Caco-2 (cell line): ENCODE data around the gene SUGT1. TPM values are rescaled to one million over a fixed set of nuclear protein-coding genes. Genes with fewer than 3 reads are reported as not detected.

Experiments used
- BruUV-seq: library from RNA; stranded (reverse); fragments of 400-500 nt; replicated peaks from 2 replicates; lab custom pipeline; 2021; lab: Mats Ljungman, UMichigan
- CTCF ChIA-PET: fragments of 300-600 bp; sonication (Branson Sonifier 250); formaldehyde crosslinking; loops from one replicate; lab custom pipeline; 2022; ENCODE audit warnings: antibody characterized with exemption; lab: Charles Lee
- POLR2A ChIA-PET: fragments of 300-600 bp; sonication (Branson Sonifier 250); formaldehyde crosslinking; loops from one replicate; lab custom pipeline; 2022; ENCODE audit warnings: antibody characterized with exemption; lab: Charles Lee
- DNase-seq, 2 experiments: peaks; one replicate each; pipeline versions ENCODE4 v3.0.0 to v3.0.0-alpha.2; 2020 to 2022
- H3K27me3 ChIP-seq: replicated peaks from 2 replicates; pipeline ENCODE4 v1.6.0; 2011; ENCODE audit warnings: low read length; ENCODE audit not compliant: control insufficient read depth, insufficient read depth
- H3K36me3 ChIP-seq: 2 replicates; pipeline ENCODE4 v1.5.1; 2011; ENCODE audit warnings: low read length; ENCODE audit not compliant: control insufficient read depth, insufficient read depth
- H3K4me1 ChIP-seq: fragments of 250-450 bp; sonication (Bioruptor Pico); 2 replicates; pipeline ENCODE4 v1.5.1; 2020; ENCODE audit warnings: mild to moderate bottlenecking
- H3K4me3 ChIP-seq: 2 replicates; pipeline ENCODE4 v1.5.1; 2011; ENCODE audit warnings: low read depth, mild to moderate bottlenecking, control low read depth, low read length
- H3K9me3 ChIP-seq: fragments of 250-450 bp; sonication (Bioruptor Pico); 2 replicates; pipeline ENCODE4 v1.5.1; 2020; ENCODE audit warnings: mild to moderate bottlenecking, moderate library complexity
- H3K27ac Mint-ChIP-seq: one replicate; pipeline ENCODE4 v1.8.0; 2022; ENCODE audit warnings: mixed read lengths; ENCODE audit not compliant: unreplicated experiment
- H3K27me3 Mint-ChIP-seq: one replicate; pipeline ENCODE4 v1.8.0; 2022; ENCODE audit warnings: mixed read lengths; ENCODE audit not compliant: insufficient read depth, unreplicated experiment
- H3K36me3 Mint-ChIP-seq: one replicate; pipeline ENCODE4 v1.8.0; 2022; ENCODE audit warnings: mild to moderate bottlenecking, mixed read lengths; ENCODE audit not compliant: insufficient read depth, unreplicated experiment
- H3K4me1 Mint-ChIP-seq: one replicate; pipeline ENCODE4 v1.8.0; 2022; ENCODE audit warnings: low read depth, mixed read lengths; ENCODE audit not compliant: unreplicated experiment
- H3K4me3 Mint-ChIP-seq: one replicate; pipeline ENCODE4 v1.8.0; 2022; ENCODE audit warnings: mild to moderate bottlenecking, moderate library complexity, mixed read lengths; ENCODE audit not compliant: unreplicated experiment
- H3K9me3 Mint-ChIP-seq: one replicate; pipeline ENCODE4 v1.8.0; 2022; ENCODE audit warnings: mixed read lengths; ENCODE audit not compliant: unreplicated experiment
- intact Hi-C: fragments of 100-400 bp; cut with micrococcal nuclease; formaldehyde crosslinking; loops from one replicate; pipeline ENCODE4 v1.10.0; 2022; ENCODE audit not compliant: unreplicated experiment
- total RNA-seq: library from RNA; stranded (reverse); gene quantifications from 2 replicates; pipeline ENCODE4 v1.2.3, GENCODE V29; 2022
- TF ChIP-seq, protein P1 (sequence below), 2 experiments: fragments of 200-600 bp in 1 of 2; IDR thresholded peaks; 1 replicate in 1 of 2; 2 replicates in 1 of 2; pipeline versions ENCODE4 v1.5.1 to v1.8.0; 2011 to 2022; ENCODE audit warnings: antibody characterized with exemption in 1 of 2, control low read depth in 1 of 2, inconsistent platforms in 1 of 2, low read depth in 1 of 2, low read length in 1 of 2, mild to moderate bottlenecking in 1 of 2, moderate library complexity in 1 of 2; ENCODE audit not compliant: insufficient read depth in 1 of 2, severe bottlenecking in 1 of 2, unreplicated experiment in 1 of 2

The SUGT1 gene
- total RNA-seq, 1 experiment from 2014 or later: 73.6 TPM

DNA sequence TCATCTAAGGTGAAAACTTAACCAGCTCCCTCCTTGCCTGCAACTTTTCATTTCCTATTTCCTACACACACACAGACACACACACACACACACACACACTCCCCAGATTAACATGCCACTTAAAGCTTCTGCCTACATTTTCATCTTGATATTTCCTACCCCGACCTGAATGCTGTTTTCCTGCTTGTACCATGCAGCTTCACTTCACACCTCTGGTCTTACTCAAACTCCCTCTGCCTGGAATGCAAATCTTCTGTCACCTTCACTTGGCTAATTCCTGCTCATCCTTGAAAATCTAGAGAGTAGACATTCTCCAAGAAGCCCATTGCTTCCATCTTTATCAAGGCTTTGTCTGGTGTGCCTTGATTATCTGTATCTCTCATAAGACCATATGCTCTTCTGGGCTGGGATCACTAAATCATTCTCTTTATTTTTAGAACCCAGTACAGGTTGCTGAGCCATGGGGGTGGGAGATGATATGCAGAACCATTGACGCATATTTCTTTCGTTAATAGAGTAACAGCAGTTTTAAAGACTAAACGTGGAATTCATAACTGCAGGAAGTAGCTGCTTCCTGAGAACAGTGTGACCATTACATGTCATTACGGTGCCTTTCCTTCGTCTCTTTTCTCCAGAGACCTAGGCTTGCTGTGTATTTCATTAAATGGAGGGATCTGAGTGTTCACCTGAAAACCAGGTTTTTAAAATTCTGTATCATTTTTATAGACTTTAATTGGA, 49.3 kb downstream of the SUGT1 start:
- H3K4me1 ChIP-seq: no peaks in the 10 kb centered on the region
- no peaks in the 10 kb centered on the region for H3K27me3 ChIP-seq
- H3K4me1 Mint-ChIP-seq: no peaks in the 10 kb centered on the region
- H3K27ac Mint-ChIP-seq: no peak overlapping the region
- TF ChIP-seq, protein P1, sequence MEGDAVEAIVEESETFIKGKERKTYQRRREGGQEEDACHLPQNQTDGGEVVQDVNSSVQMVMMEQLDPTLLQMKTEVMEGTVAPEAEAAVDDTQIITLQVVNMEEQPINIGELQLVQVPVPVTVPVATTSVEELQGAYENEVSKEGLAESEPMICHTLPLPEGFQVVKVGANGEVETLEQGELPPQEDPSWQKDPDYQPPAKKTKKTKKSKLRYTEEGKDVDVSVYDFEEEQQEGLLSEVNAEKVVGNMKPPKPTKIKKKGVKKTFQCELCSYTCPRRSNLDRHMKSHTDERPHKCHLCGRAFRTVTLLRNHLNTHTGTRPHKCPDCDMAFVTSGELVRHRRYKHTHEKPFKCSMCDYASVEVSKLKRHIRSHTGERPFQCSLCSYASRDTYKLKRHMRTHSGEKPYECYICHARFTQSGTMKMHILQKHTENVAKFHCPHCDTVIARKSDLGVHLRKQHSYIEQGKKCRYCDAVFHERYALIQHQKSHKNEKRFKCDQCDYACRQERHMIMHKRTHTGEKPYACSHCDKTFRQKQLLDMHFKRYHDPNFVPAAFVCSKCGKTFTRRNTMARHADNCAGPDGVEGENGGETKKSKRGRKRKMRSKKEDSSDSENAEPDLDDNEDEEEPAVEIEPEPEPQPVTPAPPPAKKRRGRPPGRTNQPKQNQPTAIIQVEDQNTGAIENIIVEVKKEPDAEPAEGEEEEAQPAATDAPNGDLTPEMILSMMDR (IDR thresholded peaks at IDR 0.05; ENCODE audit: insufficient read depth in 1 of 2, low read depth in 1 of 2, low read length in 1 of 2, severe bottlenecking in 1 of 2, unreplicated experiment in 1 of 2): no peak
- H3K27me3 Mint-ChIP-seq: no peaks in the 10 kb centered on the region
- no peaks in the 10 kb centered on the region for H3K36me3 ChIP-seq
- H3K36me3 Mint-ChIP-seq: peaks cover 17% of the 10 kb centered on the region
- H3K4me3 ChIP-seq: no peak overlapping the region
- H3K9me3 ChIP-seq: no peaks in the 10 kb centered on the region
- intact Hi-C loops: no loop called here
- H3K9me3 Mint-ChIP-seq: no peaks in the 10 kb centered on the region
- POLR2A ChIA-PET: no interaction called here
- CTCF ChIA-PET: no interaction called here
- no TSS peak for BruUV-seq
- no peak overlapping the region for H3K4me3 Mint-ChIP-seq
- DNase-seq: no peak

GRCh38 chr13:52703482-52703881, 50.8 kb downstream of the SUGT1 start:
- TF ChIP-seq, protein P1 (IDR thresholded peaks at IDR 0.05; ENCODE audit: insufficient read depth in 1 of 2, low read depth in 1 of 2, low read length in 1 of 2, severe bottlenecking in 1 of 2, unreplicated experiment in 1 of 2): no peak
- Histone ChIP-seq H3K9me3 (no peaks in the 10 kb centered on the region), H3K36me3 (no peaks in the 10 kb centered on the region), H3K27me3 (no peaks in the 10 kb centered on the region), H3K4me3 (no peak overlapping the region), H3K4me1 (no peaks in the 10 kb centered on the region)
- intact Hi-C loops: no loop called here
- Mint-ChIP-seq H3K9me3 (no peaks in the 10 kb centered on the region), H3K27ac (no peak overlapping the region), H3K4me3 (no peak overlapping the region), H3K27me3 (no peaks in the 10 kb centered on the region), H3K4me1 (no peaks in the 10 kb centered on the region), H3K36me3 (peaks cover 17% of the 10 kb centered on the region)
- ChIA-PET CTCF (no interaction called here), POLR2A (no interaction called here)
- BruUV-seq: no TSS peak
- no peak for DNase-seq

- Mint-ChIP-seq H3K4me3 (no peak overlapping the region), H3K27ac (no peak overlapping the region), H3K36me3 (peaks cover 6% of the 10 kb centered on the region), H3K9me3 (no peaks in the 10 kb centered on the region), H3K4me1 (no peaks in the 10 kb centered on the region), H3K27me3 (peaks cover 2% of the 10 kb centered on the region)
- ChIA-PET CTCF (no interaction called here), POLR2A (no interaction called here)
- no peaks in the 10 kb centered on the region for H3K36me3 ChIP-seq
- intact Hi-C loops: no loop called here
- no peak for DNase-seq
- H3K4me3 ChIP-seq: no peak overlapping the region
- no peaks in the 10 kb centered on the region for H3K9me3 ChIP-seq
- BruUV-seq: no TSS peak
- H3K27me3 ChIP-seq: no peaks in the 10 kb centered on the region
- TF ChIP-seq, protein P1 (IDR thresholded peaks at IDR 0.05; ENCODE audit: insufficient read depth in 1 of 2, low read depth in 1 of 2, low read length in 1 of 2, severe bottlenecking in 1 of 2, unreplicated experiment in 1 of 2): no peak
- H3K4me1 ChIP-seq: no peaks in the 10 kb centered on the region
These were observed 53.4 kb downstream of the SUGT1 start for GRCh38 chr13:52706081-52706480.
